Measurements from ENCODE around the gene EML5.

- TF ChIP-seq CTCF (IDR thresholded peaks at IDR 0.05) = no peak
- no peak for TF ChIP-seq POLR2A (IDR thresholded peaks at IDR 0.05)
- peak; percentile 52 for TF ChIP-seq POLR2AphosphoS5 (IDR thresholded peaks at IDR 0.05)
Measured at GRCh38 chr14:88613552-88614010, 179.2 kb downstream of the EML5 start.

All from prostate gland (tissue), 2 donors.